CD1c-positive myeloid dendritic cell (primary cell): ENCODE measurements around the gene FBXO40.
"Not testable (repeated sequence)": the region's sequence is repeated elsewhere in the genome, so short reads cannot be mapped to it uniquely, and the experiment has no call there.

ENCODE experiments used
- DNase-seq: peaks from one replicate; pipeline ENCODE4 v3.0.0-alpha.2; 2016; ENCODE audit errors: extremely low spot score

Gene FBXO40

GRCh38 chr3:121592856-121593702 is at the start of gene FBXO40:
Gene FBXO40, plus strand, starts transcription at chr3:121593379. Its CDS starts 27,197 bp downstream, at chr3:121620576.
- no peak for DNase-seq

GRCh38 chr3:121545049-121545573 is 48.1 kb upstream of the FBXO40 start:
- peak; percentile 11 for DNase-seq

- peak; percentile 97 for DNase-seq
These were observed 47.4 kb upstream of the FBXO40 start, which contains the start of gene POLQ for GRCh38 chr3:121545574-121546455. Gene POLQ, minus strand, starts transcription at chr3:121545988. Its CDS starts 111 bp downstream, at chr3:121545877.

GRCh38 chr3:121552379-121552778 is 40.8 kb upstream of the FBXO40 start:
- DNase-seq: no peak

- DNase-seq: no peak
These were observed 40.4 kb upstream of the FBXO40 start for GRCh38 chr3:121552797-121553196.

- no peak for DNase-seq
These were observed 35.7 kb upstream of the FBXO40 start for GRCh38 chr3:121557426-121557934.

- DNase-seq: no peak
These were observed 31.0 kb upstream of the FBXO40 start for GRCh38 chr3:121562148-121562547.

GRCh38 chr3:121566773-121567172 is 26.4 kb upstream of the FBXO40 start:
- DNase-seq: no peak

- DNase-seq: no peak
These were observed 25.5 kb upstream of the FBXO40 start, which contains the start of gene ARGFX for GRCh38 chr3:121567649-121568048. Gene ARGFX, plus strand, starts transcription at chr3:121567949. Its CDS starts 2,765 bp downstream, at chr3:121570714.

- DNase-seq: no peak
These were observed 18.7 kb upstream of the FBXO40 start for GRCh38 chr3:121574449-121574848.

- no peak for DNase-seq
These were observed 11.5 kb upstream of the FBXO40 start for GRCh38 chr3:121581691-121582090.

GRCh38 chr3:121584418-121584817 is 8.8 kb upstream of the FBXO40 start:
- no peak for DNase-seq

GRCh38 chr3:121593806-121594205 is 627 bp downstream of the FBXO40 start:
- DNase-seq: not testable (repeated sequence)

- no peak for DNase-seq
These were observed 1.7 kb downstream of the FBXO40 start for GRCh38 chr3:121594850-121595249.

GRCh38 chr3:121595765-121596406 is 2.7 kb downstream of the FBXO40 start:
- no peak for DNase-seq

- no peak for DNase-seq
These were observed 5.4 kb downstream of the FBXO40 start for GRCh38 chr3:121598564-121598963.

GRCh38 chr3:121599900-121600299 is 6.7 kb downstream of the FBXO40 start:
- DNase-seq: not testable (repeated sequence)

- DNase-seq: no peak
These were observed 8.1 kb downstream of the FBXO40 start for GRCh38 chr3:121601212-121601812.

GRCh38 chr3:121604759-121605158 is 11.6 kb downstream of the FBXO40 start:
- no peak for DNase-seq

GRCh38 chr3:121606106-121606505 is 12.9 kb downstream of the FBXO40 start:
- DNase-seq: no peak

- DNase-seq: no peak
These were observed 26.5 kb downstream of the FBXO40 start for GRCh38 chr3:121619691-121620090.
